ENCODE data around the gene BAK1. TPM values are rescaled to one million over a fixed set of nuclear protein-coding genes. Genes with fewer than 3 reads are reported as not detected.
A peak's percentile ranks its signal among the peaks of the same experiment; 100 is the strongest.

Gene BAK1
- total RNA-seq, 5 donors from 2014 or later (not counting 1 experiment from before 2014, with no cell fraction given) = 22.9 to 31.6 (median 27.9) TPM

DNA sequence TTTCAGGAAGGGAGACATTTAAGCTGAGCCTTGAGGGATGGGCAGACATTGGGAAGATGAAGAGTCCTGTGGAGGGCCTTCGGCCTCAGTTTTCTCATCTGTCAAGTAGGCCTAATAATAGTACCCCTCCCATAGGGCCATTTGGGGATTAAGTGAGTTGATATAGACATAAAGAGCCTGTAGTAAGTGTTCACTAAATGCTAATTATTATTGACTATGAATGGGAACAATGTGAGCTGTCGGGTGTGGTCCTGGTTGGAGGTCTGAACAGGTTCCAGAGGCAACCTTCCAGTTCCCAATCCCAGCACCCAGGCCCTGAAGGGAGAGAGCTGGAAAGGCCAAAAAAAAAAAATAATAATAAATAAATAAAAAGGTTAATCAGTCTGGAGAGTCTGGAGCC lies 26.6 kb upstream of the BAK1 start:
- Histone ChIP-seq H3K9me3 (no peaks in the 10 kb centered on the region), H3K27me3 (replicated peaks in 1 of 2; ENCODE audit: control insufficient read depth in 2 of 2, extremely low read depth in 1 of 2, insufficient read depth in 2 of 2, low read length in 1 of 2) (peaks cover 0 to 32% of the 10 kb centered on the region in 2 experiments), H3K4me1 (ENCODE audit: control insufficient read depth in 1 of 2, extremely low read depth in 1 of 2, insufficient read depth in 2 of 2, low read length in 2 of 2) (no peaks in the 10 kb centered on the region), H3K4me3 (ENCODE audit: control insufficient read depth in 1 of 2, extremely low read depth in 1 of 2, low read length in 1 of 2) (no peak overlapping the region), H3K27ac (ENCODE audit: low read length) (no peak overlapping the region), H3K36me3 (ENCODE audit: control insufficient read depth in 2 of 2, extremely low read depth in 1 of 2, insufficient read depth in 1 of 2, low read length in 1 of 2) (no peaks in the 10 kb centered on the region)
- CTCF ChIA-PET = interaction anchor here (0.6 to 2.2 kb wide), 3 partner anchors 17 to 26 kb away, joined by 3 to 10 read pairs (median 4); no protein-coding TSS in a partner anchor
- no peak for DNase-seq
- Mint-ChIP-seq H3K27ac (no peak overlapping the region), H3K4me3 (no peak overlapping the region), H3K9me3 (peaks cover 0 to 6% (median 6%) of the 10 kb centered on the region in 3 donors), H3K27me3 (peaks cover 0 to 2% of the 10 kb centered on the region in 2 donors), H3K4me1 (no peaks in the 10 kb centered on the region), H3K36me3 (no peaks in the 10 kb centered on the region)
- ATAC-seq (replicated peaks in 1 of 4) = no peak
- POLR2A ChIA-PET = no interaction called here
- WGBS (ENCODE audit: insufficient coverage) = no CpG with 5 or more reads among the region's 2 CpGs

DNA sequence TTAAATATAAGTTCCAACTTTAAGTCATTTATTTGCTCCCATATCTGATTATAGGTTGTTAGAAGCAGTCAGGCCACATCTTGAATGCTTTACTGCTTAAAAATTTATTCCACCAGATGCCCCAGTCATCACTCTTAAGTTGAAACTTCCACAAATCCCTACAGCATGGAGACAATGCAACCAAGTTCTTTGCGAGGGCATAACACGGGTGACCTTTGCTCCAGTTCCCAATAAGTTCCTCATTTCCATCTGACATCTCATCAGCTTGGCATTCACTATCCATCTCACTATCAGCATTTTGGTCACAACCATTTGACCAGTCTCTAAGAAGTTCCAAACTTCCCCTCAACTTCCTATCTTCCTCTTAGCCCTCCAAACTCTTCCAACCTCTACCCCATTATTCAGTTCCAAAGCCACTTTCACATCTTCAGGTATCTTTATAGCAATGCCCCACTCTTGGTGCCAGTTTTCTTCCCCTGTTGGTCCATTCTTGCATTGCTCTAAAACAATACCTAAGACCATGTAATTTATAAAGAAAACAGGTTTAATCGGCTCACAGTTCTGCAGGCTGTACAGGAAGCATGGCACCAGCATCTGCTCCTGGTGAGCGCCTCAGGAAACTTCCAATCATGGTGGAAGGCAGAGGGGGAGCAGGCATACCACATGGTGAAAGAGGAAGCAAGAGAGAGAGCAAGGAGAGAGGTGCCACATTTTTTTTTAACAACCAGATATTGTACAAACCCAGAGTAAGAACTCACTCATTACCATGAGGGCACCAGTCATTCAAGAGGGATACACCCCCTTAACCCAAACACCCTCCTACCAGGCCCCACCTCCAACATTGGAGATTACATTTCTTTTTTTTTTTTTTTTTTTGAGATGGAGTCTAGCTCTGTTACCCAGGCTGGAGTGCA lies 25.1 kb upstream of the BAK1 start:
- Mint-ChIP-seq H3K4me3 (no peak overlapping the region), H3K4me1 (peaks cover 0 to 7% (median 0%) of the 10 kb centered on the region in 3 donors), H3K9me3 (peaks cover 0 to 6% (median 6%) of the 10 kb centered on the region in 3 donors), H3K36me3 (no peaks in the 10 kb centered on the region), H3K27me3 (peaks cover 0 to 2% of the 10 kb centered on the region in 2 donors), H3K27ac (no peak overlapping the region)
- 96% methylated on average over 2 of the region's 4 CpGs for WGBS (ENCODE audit: insufficient coverage)
- peaks cover 0 to 22% of the 10 kb centered on the region in 2 experiments for H3K27me3 ChIP-seq (replicated peaks in 1 of 2; ENCODE audit: control insufficient read depth in 2 of 2, extremely low read depth in 1 of 2, insufficient read depth in 2 of 2, low read length in 1 of 2)
- ChIA-PET CTCF (interaction anchor here in 1 of 2 donors (0.7 kb wide), 1 partner anchor 1575 kb away, joined by 3 read pairs; no protein-coding TSS in a partner anchor), POLR2A (interaction anchor here in 1 of 2 donors (0.7 kb wide), 1 partner anchor 96 kb away, joined by 6 read pairs; no protein-coding TSS in a partner anchor)
- no peak overlapping the region for H3K27ac ChIP-seq (ENCODE audit: low read length)
- H3K36me3 ChIP-seq (ENCODE audit: control insufficient read depth in 2 of 2, extremely low read depth in 1 of 2, insufficient read depth in 1 of 2, low read length in 1 of 2) = no peaks in the 10 kb centered on the region
- H3K9me3 ChIP-seq = no peaks in the 10 kb centered on the region
- ATAC-seq (replicated peaks in 1 of 4) (no peak), DNase-seq (no peak)
- H3K4me3 ChIP-seq (ENCODE audit: control insufficient read depth in 1 of 2, extremely low read depth in 1 of 2, low read length in 1 of 2) = no peak overlapping the region
- no peaks in the 10 kb centered on the region for H3K4me1 ChIP-seq (ENCODE audit: control insufficient read depth in 1 of 2, extremely low read depth in 1 of 2, insufficient read depth in 2 of 2, low read length in 2 of 2)

DNA sequence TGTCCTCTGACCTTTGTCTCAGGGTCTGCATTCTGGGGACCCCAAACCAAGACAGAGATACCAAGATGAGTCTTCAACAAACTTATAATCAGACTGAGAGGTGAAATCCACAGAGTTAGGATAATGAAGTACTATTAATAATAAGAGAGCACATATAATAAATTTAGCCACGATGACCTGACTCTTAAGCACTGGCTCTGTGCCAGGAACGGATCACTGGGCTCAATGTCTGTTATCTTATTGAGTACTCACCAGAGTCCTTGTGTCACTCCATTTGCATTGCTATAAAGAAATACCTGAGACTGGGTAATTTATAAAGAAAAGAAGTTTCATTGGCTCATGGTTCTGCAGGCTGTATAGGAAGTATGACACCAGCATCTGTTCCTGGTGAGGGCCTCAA lies 22.1 kb upstream of the BAK1 start:
- Histone ChIP-seq H3K9me3 (no peaks in the 10 kb centered on the region), H3K36me3 (ENCODE audit: control insufficient read depth in 2 of 2, extremely low read depth in 1 of 2, insufficient read depth in 1 of 2, low read length in 1 of 2) (no peaks in the 10 kb centered on the region), H3K4me3 (ENCODE audit: control insufficient read depth in 1 of 2, extremely low read depth in 1 of 2, low read length in 1 of 2) (no peak overlapping the region), H3K4me1 (ENCODE audit: control insufficient read depth in 1 of 2, extremely low read depth in 1 of 2, insufficient read depth in 2 of 2, low read length in 2 of 2) (peaks cover 6 to 21% of the 10 kb centered on the region in 2 experiments), H3K27me3 (replicated peaks in 1 of 2; ENCODE audit: control insufficient read depth in 2 of 2, extremely low read depth in 1 of 2, insufficient read depth in 2 of 2, low read length in 1 of 2) (peaks cover 0 to 11% of the 10 kb centered on the region in 2 experiments), H3K27ac (ENCODE audit: low read length) (no peak overlapping the region)
- peaks cover 0 to 6% (median 6%) of the 10 kb centered on the region in 3 donors for H3K9me3 Mint-ChIP-seq
- no peak overlapping the region for H3K27ac Mint-ChIP-seq
- peaks cover 0 to 2% of the 10 kb centered on the region in 2 donors for H3K27me3 Mint-ChIP-seq
- no peak overlapping the region for H3K4me3 Mint-ChIP-seq
- POLR2A ChIA-PET = interaction anchor here in 1 of 2 donors (0.6 kb wide), 1 partner anchor 356 kb away, joined by 4 read pairs; no protein-coding TSS in a partner anchor
- ATAC-seq (replicated peaks in 1 of 4) (no peak), DNase-seq (no peak)
- peaks cover 0 to 28% (median 2%) of the 10 kb centered on the region in 3 donors for H3K4me1 Mint-ChIP-seq
- no peaks in the 10 kb centered on the region for H3K36me3 Mint-ChIP-seq
- CTCF ChIA-PET = interaction anchor here (0.6 to 0.7 kb wide), 2 partner anchors 92 to 100 kb away, joined by 3 to 4 read pairs; no protein-coding TSS in a partner anchor
- no CpG with 5 or more reads among the region's 2 CpGs for whole genome bisulfite sequencing (ENCODE audit: insufficient coverage)

DNA sequence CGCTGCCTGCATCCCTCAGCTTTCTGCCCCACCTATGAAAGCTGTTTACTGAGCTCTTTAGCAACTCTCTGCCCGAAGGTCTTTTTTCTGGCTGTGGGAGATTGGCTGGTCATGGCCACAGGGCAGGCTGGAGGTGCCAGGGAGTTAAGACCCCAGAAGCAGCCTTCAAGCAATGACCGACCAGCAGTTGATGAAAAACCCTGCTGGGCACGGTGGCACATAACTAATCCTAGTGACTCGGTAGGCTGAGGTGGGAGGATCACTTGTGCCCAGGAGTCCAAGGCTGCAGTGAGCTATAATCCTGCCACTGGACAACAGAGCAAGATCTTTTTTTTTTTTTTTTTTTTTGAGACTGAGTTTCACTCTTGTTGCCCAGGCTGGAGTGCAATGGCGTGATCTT lies 20.7 kb upstream of the BAK1 start:
- no peak overlapping the region for H3K4me3 ChIP-seq (ENCODE audit: control insufficient read depth in 1 of 2, extremely low read depth in 1 of 2, low read length in 1 of 2)
- Mint-ChIP-seq H3K4me3 (no peak overlapping the region), H3K27me3 (peaks cover 0 to 2% of the 10 kb centered on the region in 2 donors), H3K36me3 (no peaks in the 10 kb centered on the region), H3K4me1 (peaks cover 2 to 33% (median 2%) of the 10 kb centered on the region in 3 donors), H3K27ac (no peak overlapping the region), H3K9me3 (peaks cover 0 to 6% (median 6%) of the 10 kb centered on the region in 3 donors)
- no peaks in the 10 kb centered on the region for H3K36me3 ChIP-seq (ENCODE audit: control insufficient read depth in 2 of 2, extremely low read depth in 1 of 2, insufficient read depth in 1 of 2, low read length in 1 of 2)
- ChIA-PET POLR2A (interaction anchor here in 1 of 2 donors (0.6 kb wide), 1 partner anchor 85 kb away, joined by 3 read pairs; no protein-coding TSS in a partner anchor), CTCF (no interaction called here)
- DNase-seq = no peak
- 87% methylated on average over 3 of the region's 6 CpGs for WGBS (ENCODE audit: insufficient coverage)
- no peak overlapping the region for H3K27ac ChIP-seq (ENCODE audit: low read length)
- peaks cover 6 to 29% of the 10 kb centered on the region in 2 experiments for H3K4me1 ChIP-seq (ENCODE audit: control insufficient read depth in 1 of 2, extremely low read depth in 1 of 2, insufficient read depth in 2 of 2, low read length in 2 of 2)
- H3K9me3 ChIP-seq = no peaks in the 10 kb centered on the region
- H3K27me3 ChIP-seq (replicated peaks in 1 of 2; ENCODE audit: control insufficient read depth in 2 of 2, extremely low read depth in 1 of 2, insufficient read depth in 2 of 2, low read length in 1 of 2) = peaks cover 0 to 11% of the 10 kb centered on the region in 2 experiments
- no peak for ATAC-seq (replicated peaks in 1 of 4)

DNA sequence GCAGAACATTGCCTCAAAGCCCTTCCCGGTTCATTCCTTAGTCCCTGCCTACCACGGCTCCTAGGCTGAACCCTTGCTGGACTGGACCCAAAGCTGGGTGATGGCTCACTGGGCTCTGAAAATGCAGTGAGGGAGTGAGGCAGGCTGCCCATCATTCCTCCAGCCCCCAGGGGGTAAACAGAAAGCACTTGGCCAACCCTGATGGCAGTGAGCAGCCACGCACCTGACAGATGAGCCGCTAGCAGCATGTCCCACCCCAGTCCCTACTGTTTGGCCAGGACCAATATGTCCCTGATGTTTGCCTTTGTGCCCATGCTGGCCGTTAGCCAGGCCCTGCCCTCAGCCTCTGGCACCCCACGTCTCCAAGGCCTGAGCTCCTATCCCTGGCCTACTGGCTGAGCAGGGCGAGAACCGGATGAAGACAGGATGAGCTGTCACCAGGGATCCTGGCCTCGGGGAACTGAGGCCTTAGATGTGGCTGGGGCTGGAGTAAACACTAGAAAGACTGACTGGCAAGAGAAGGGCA lies 19.4 kb upstream of the BAK1 start:
- 74% methylated on average over 8 of the region's 9 CpGs for WGBS (ENCODE audit: insufficient coverage)
- CTCF ChIA-PET = no interaction called here
- Mint-ChIP-seq H3K4me1 (peaks cover 2 to 38% (median 6%) of the 10 kb centered on the region in 3 donors), H3K27ac (no peak overlapping the region), H3K36me3 (no peaks in the 10 kb centered on the region), H3K9me3 (no peaks in the 10 kb centered on the region), H3K4me3 (peak overlapping the region in 1 of 3 donors; percentile 38), H3K27me3 (peaks cover 0 to 2% of the 10 kb centered on the region in 2 donors)
- ATAC-seq (replicated peaks in 1 of 4) = no peak
- DNase-seq = no peak
- Histone ChIP-seq H3K27me3 (replicated peaks in 1 of 2; ENCODE audit: control insufficient read depth in 2 of 2, extremely low read depth in 1 of 2, insufficient read depth in 2 of 2, low read length in 1 of 2) (peaks cover 0 to 11% of the 10 kb centered on the region in 2 experiments), H3K9me3 (no peaks in the 10 kb centered on the region), H3K4me3 (ENCODE audit: control insufficient read depth in 1 of 2, extremely low read depth in 1 of 2, low read length in 1 of 2) (no peak overlapping the region), H3K27ac (ENCODE audit: low read length) (no peak overlapping the region), H3K4me1 (ENCODE audit: control insufficient read depth in 1 of 2, extremely low read depth in 1 of 2, insufficient read depth in 2 of 2, low read length in 2 of 2) (peaks cover 6 to 29% of the 10 kb centered on the region in 2 experiments), H3K36me3 (ENCODE audit: control insufficient read depth in 2 of 2, extremely low read depth in 1 of 2, insufficient read depth in 1 of 2, low read length in 1 of 2) (no peaks in the 10 kb centered on the region)
- POLR2A ChIA-PET = no interaction called here
